Measurements from ENCODE around the gene CELF6. TPM values are rescaled to one million over a fixed set of nuclear protein-coding genes. Genes with fewer than 3 reads are reported as not detected.

Gene CELF6
- total RNA-seq, 1 experiment from 2014 or later: not detected

- DNase-seq (ENCODE audit: low spot score): peak; percentile 93
- CTCF ChIA-PET: no interaction called here
- intact Hi-C loops (cut with micrococcal nuclease; ENCODE audit: unreplicated experiment): loop anchor here (10.0 kb wide), 1 partner anchor 238 kb away; the partner anchor contains the start of gene ARIH1
- POLR2A ChIA-PET (ENCODE audit: low non-redundant PET): interaction anchor here (0.9 kb wide), 1 partner anchor 11 kb away, joined by 4 read pairs; no protein-coding TSS in a partner anchor
- Histone ChIP-seq H3K9me3 (ENCODE audit: low read depth, low read length, poor library complexity, severe bottlenecking) (no peaks in the 10 kb centered on the region), H3K27ac (ENCODE audit: low read depth, low read length, poor library complexity, severe bottlenecking) (peak overlapping the region; percentile 75), H3K36me3 (ENCODE audit: insufficient read depth, low read length, poor library complexity, severe bottlenecking) (peaks cover 16% of the 10 kb centered on the region), H3K4me1 (ENCODE audit: insufficient read depth, low read length, poor library complexity, severe bottlenecking) (peaks cover 22% of the 10 kb centered on the region), H3K27me3 (replicated peaks; ENCODE audit: insufficient read depth, low read depth, low read length, poor library complexity) (no peaks in the 10 kb centered on the region), H3K4me3 (ENCODE audit: low read depth, low read length, poor library complexity, severe bottlenecking) (peak overlapping the region; percentile 15)
- no peak for TF ChIP-seq CTCF (conservative IDR thresholded peaks at IDR 0.05; ENCODE audit: low read depth, low read length)
- TF ChIP-seq EZH2 (IDR thresholded peaks at IDR 0.05; ENCODE audit: borderline replicate concordance, low read depth, low read length, poor library complexity, severe bottlenecking): no peak
- BruUV-seq (replicated peaks): TSS peak; percentile 96
Observed at GRCh38 chr15:72237029-72237852, 82.7 kb downstream of the CELF6 start.

GRCh38 chr15:72236381-72237003, 83.5 kb downstream of the CELF6 start:
- CTCF ChIA-PET: no interaction called here
- Histone ChIP-seq H3K27me3 (replicated peaks; ENCODE audit: insufficient read depth, low read depth, low read length, poor library complexity) (no peaks in the 10 kb centered on the region), H3K4me1 (ENCODE audit: insufficient read depth, low read length, poor library complexity, severe bottlenecking) (peaks cover 25% of the 10 kb centered on the region), H3K4me3 (ENCODE audit: low read depth, low read length, poor library complexity, severe bottlenecking) (peak overlapping the region; percentile 15), H3K36me3 (ENCODE audit: insufficient read depth, low read length, poor library complexity, severe bottlenecking) (peaks cover 9% of the 10 kb centered on the region), H3K27ac (ENCODE audit: low read depth, low read length, poor library complexity, severe bottlenecking) (peak overlapping the region; percentile 75), H3K9me3 (ENCODE audit: low read depth, low read length, poor library complexity, severe bottlenecking) (no peaks in the 10 kb centered on the region)
- intact Hi-C loops (cut with micrococcal nuclease; ENCODE audit: unreplicated experiment): loop anchor here (10.0 kb wide), 1 partner anchor 238 kb away; the partner anchor contains the start of gene ARIH1
- DNase-seq (ENCODE audit: low spot score): no peak
- POLR2A ChIA-PET (ENCODE audit: low non-redundant PET): interaction anchor here (0.9 kb wide), 1 partner anchor 10 kb away, joined by 4 read pairs; no protein-coding TSS in a partner anchor
- BruUV-seq (replicated peaks): no TSS peak
- TF ChIP-seq EZH2 (IDR thresholded peaks at IDR 0.05; ENCODE audit: borderline replicate concordance, low read depth, low read length, poor library complexity, severe bottlenecking) (no peak), CTCF (conservative IDR thresholded peaks at IDR 0.05; ENCODE audit: low read depth, low read length) (no peak)

GRCh38 chr15:72235298-72235697, 84.7 kb downstream of the CELF6 start:
- DNase-seq (ENCODE audit: low spot score): no peak
- CTCF ChIA-PET: no interaction called here
- BruUV-seq (replicated peaks): no TSS peak
- Histone ChIP-seq H3K9me3 (ENCODE audit: low read depth, low read length, poor library complexity, severe bottlenecking) (no peaks in the 10 kb centered on the region), H3K36me3 (ENCODE audit: insufficient read depth, low read length, poor library complexity, severe bottlenecking) (no peaks in the 10 kb centered on the region), H3K4me1 (ENCODE audit: insufficient read depth, low read length, poor library complexity, severe bottlenecking) (peaks cover 25% of the 10 kb centered on the region), H3K4me3 (ENCODE audit: low read depth, low read length, poor library complexity, severe bottlenecking) (no peak overlapping the region), H3K27ac (ENCODE audit: low read depth, low read length, poor library complexity, severe bottlenecking) (no peak overlapping the region), H3K27me3 (replicated peaks; ENCODE audit: insufficient read depth, low read depth, low read length, poor library complexity) (no peaks in the 10 kb centered on the region)
- POLR2A ChIA-PET (ENCODE audit: low non-redundant PET): no interaction called here
- TF ChIP-seq CTCF (conservative IDR thresholded peaks at IDR 0.05; ENCODE audit: low read depth, low read length) (no peak), EZH2 (IDR thresholded peaks at IDR 0.05; ENCODE audit: borderline replicate concordance, low read depth, low read length, poor library complexity, severe bottlenecking) (no peak)
- intact Hi-C loops (cut with micrococcal nuclease; ENCODE audit: unreplicated experiment): loop anchor here (10.0 kb wide), 1 partner anchor 240 kb away; the partner anchor contains the start of gene ARIH1

Other genes with a start within 250 kb of the CELF6 start
- gene MYO9A, start 202.0 kb downstream of the CELF6 start, total RNA-seq (2021): 26.3 and 30.1 TPM in 2 replicates
- 2.0 and 2.8 TPM in 2 replicates for gene SENP8, start 201.8 kb downstream of the CELF6 start, total RNA-seq (2021)
- 0.20 and 0.43 TPM in 2 replicates for gene GRAMD2A, start 122.4 kb downstream of the CELF6 start, total RNA-seq (2021)
- gene PKM, start 89.0 kb downstream of the CELF6 start, total RNA-seq (2021): 1,606 and 1,955 TPM in 2 replicates
- gene PARP6, start 47.6 kb downstream of the CELF6 start, total RNA-seq (2021): 68.0 and 71.4 TPM in 2 replicates
- gene HEXA, start 55.9 kb upstream of the CELF6 start, total RNA-seq (2021): 64.8 and 69.0 TPM in 2 replicates
- gene TMEM202, start 78.1 kb upstream of the CELF6 start, total RNA-seq (2021): not detected in 2 replicates
- gene ARIH1, start 154.2 kb upstream of the CELF6 start, total RNA-seq (2021): 181 and 187 TPM in 2 replicates